Measurements from ENCODE around the gene CROCC. TPM values are rescaled to one million over a fixed set of nuclear protein-coding genes. Genes with fewer than 3 reads are reported as not detected.
A peak's percentile ranks its signal among the peaks of the same experiment; 100 is the strongest.
"Not testable (repeated sequence)": the region's sequence is repeated elsewhere in the genome, so short reads cannot be mapped to it uniquely, and the experiment has no call there.

CROCC gene
- total RNA-seq, 1 donor from 2014 or later: 34.5 TPM

- Mint-ChIP-seq H3K4me1 (ENCODE audit: unreplicated experiment) (peaks cover 16% of the 10 kb centered on the region), H3K9me3 (ENCODE audit: unreplicated experiment) (no peaks in the 10 kb centered on the region), H3K4me3 (ENCODE audit: unreplicated experiment) (no peak overlapping the region), H3K27ac (ENCODE audit: unreplicated experiment) (no peak overlapping the region), H3K36me3 (ENCODE audit: unreplicated experiment) (no peaks in the 10 kb centered on the region), H3K27me3 (ENCODE audit: unreplicated experiment) (no peaks in the 10 kb centered on the region)
- no peak for TF ChIP-seq CTCF (IDR thresholded peaks at IDR 0.05)
- no peak for DNase-seq (ENCODE audit: extremely low spot score, unreplicated experiment)
These were observed 14.9 kb upstream of the CROCC start for GRCh38 chr1:16906873-16907272.

- no peak for TF ChIP-seq CTCF (IDR thresholded peaks at IDR 0.05)
- no peaks in the 10 kb centered on the region for H3K36me3 Mint-ChIP-seq (ENCODE audit: unreplicated experiment)
- no peak for DNase-seq (ENCODE audit: extremely low spot score, unreplicated experiment)
- peaks cover 14% of the 10 kb centered on the region for H3K4me1 Mint-ChIP-seq (ENCODE audit: unreplicated experiment)
- no peaks in the 10 kb centered on the region for H3K9me3 Mint-ChIP-seq (ENCODE audit: unreplicated experiment)
- H3K4me3 Mint-ChIP-seq (ENCODE audit: unreplicated experiment): no peak overlapping the region
- no peak overlapping the region for H3K27ac Mint-ChIP-seq (ENCODE audit: unreplicated experiment)
- H3K27me3 Mint-ChIP-seq (ENCODE audit: unreplicated experiment): no peaks in the 10 kb centered on the region
These were observed 13.6 kb upstream of the CROCC start for GRCh38 chr1:16907870-16908758.

DNA sequence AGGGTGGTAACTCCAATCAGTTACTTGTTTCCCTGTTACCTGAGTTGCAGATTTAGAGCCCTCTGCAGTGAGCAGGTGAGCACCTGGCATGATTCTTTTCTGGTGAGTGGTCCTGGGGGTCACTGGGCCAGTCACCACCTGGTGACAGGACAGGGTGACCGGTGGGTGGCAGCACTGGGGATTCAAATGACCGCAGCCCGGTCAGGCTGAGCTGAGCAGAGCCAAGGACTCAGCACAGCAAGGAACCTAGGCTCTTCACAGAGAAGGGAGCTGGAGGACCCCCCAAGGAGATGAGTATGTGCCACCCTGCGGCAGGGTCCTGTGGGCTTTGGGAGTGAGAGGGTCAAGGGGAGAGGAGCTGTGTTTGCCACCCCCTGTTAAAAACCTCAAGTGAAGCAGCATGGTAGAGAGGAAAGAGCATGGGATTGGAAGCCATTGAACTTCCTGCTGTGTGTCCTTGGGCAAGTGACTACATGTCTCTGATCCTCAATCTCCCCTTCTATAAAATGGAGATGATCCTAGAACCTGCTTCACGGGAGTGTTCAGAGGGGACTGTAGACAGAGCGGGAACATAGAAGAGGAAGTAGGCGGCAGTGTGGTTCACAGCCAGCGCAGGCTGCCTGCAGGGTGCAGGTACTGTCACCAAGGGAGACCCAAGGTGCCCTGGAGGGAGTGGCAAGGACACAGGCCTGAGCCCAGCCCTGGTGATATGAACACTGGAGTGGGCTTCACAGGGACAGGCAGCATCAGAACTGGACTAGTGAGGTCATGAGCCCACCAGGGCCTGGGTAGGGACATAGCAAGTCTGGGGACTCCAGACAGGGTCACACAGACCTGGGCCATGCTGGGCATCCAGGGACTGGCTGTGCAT lies 9.6 kb upstream of the CROCC start:
- not testable (repeated sequence) for H3K9me3 Mint-ChIP-seq (ENCODE audit: unreplicated experiment); H3K27ac Mint-ChIP-seq (ENCODE audit: unreplicated experiment); H3K36me3 Mint-ChIP-seq (ENCODE audit: unreplicated experiment); DNase-seq (ENCODE audit: extremely low spot score, unreplicated experiment); H3K27me3 Mint-ChIP-seq (ENCODE audit: unreplicated experiment); H3K4me3 Mint-ChIP-seq (ENCODE audit: unreplicated experiment)
- H3K4me1 Mint-ChIP-seq (ENCODE audit: unreplicated experiment): peaks cover 17% of the 10 kb centered on the region

DNA sequence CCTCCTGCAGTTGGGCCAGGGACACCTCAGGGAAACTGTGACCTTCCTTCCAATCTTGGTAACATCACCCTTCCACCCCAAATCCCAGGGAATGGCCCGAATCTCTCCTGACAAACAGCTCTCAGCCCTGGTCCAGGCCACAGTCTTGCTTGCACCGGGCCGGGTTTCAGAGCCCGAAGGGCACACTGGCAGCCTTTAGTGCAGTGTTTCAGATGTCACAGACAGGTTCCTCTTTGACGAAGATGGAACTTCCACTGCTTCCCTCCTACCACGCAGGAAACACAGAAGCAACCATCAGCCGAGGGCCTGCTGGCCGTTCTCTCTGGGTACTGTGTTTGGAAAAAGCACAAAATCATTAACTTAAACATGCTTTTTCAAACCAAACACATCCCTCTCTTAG lies 9.0 kb upstream of the CROCC start:
- not testable (repeated sequence) for H3K9me3 Mint-ChIP-seq (ENCODE audit: unreplicated experiment); H3K27ac Mint-ChIP-seq (ENCODE audit: unreplicated experiment); DNase-seq (ENCODE audit: extremely low spot score, unreplicated experiment); H3K36me3 Mint-ChIP-seq (ENCODE audit: unreplicated experiment); H3K27me3 Mint-ChIP-seq (ENCODE audit: unreplicated experiment)
- Mint-ChIP-seq H3K4me3 (ENCODE audit: unreplicated experiment) (peak overlapping the region; percentile 76), H3K4me1 (ENCODE audit: unreplicated experiment) (peaks cover 17% of the 10 kb centered on the region)

- no peak for DNase-seq (ENCODE audit: extremely low spot score, unreplicated experiment)
- peak overlapping the region; percentile 69 for H3K27ac Mint-ChIP-seq (ENCODE audit: unreplicated experiment)
- TF ChIP-seq CTCF (IDR thresholded peaks at IDR 0.05): no peak
- H3K36me3 Mint-ChIP-seq (ENCODE audit: unreplicated experiment): no peaks in the 10 kb centered on the region
- H3K4me3 Mint-ChIP-seq (ENCODE audit: unreplicated experiment): peak overlapping the region; percentile 76
- no peaks in the 10 kb centered on the region for H3K27me3 Mint-ChIP-seq (ENCODE audit: unreplicated experiment)
- H3K9me3 Mint-ChIP-seq (ENCODE audit: unreplicated experiment): no peaks in the 10 kb centered on the region
- H3K4me1 Mint-ChIP-seq (ENCODE audit: unreplicated experiment): peaks cover 17% of the 10 kb centered on the region
These were observed 8.4 kb upstream of the CROCC start for GRCh38 chr1:16913181-16913832.
